Left ventricle myocardium inferior (tissue), 1 donor: Measurements from ENCODE around the gene NOTCH4. TPM values are rescaled to one million over a fixed set of nuclear protein-coding genes. Genes with fewer than 3 reads are reported as not detected.

Source experiments
- DNase-seq: peaks from one replicate; pipeline ENCODE4 v3.0.0-alpha.2; 2020
- H3K27ac ChIP-seq: fragments of 200-600 bp; replicated peaks from 2 replicates; pipeline ENCODE4 v1.8.0; 2021
- H3K27me3 ChIP-seq: fragments of 200-600 bp; 2 replicates; pipeline ENCODE4 v1.8.0; 2021; ENCODE audit warnings: low read depth
- H3K36me3 ChIP-seq: fragments of 200-600 bp; 2 replicates; pipeline ENCODE4 v1.8.0; 2021
- H3K4me1 ChIP-seq: fragments of 200-600 bp; 2 replicates; pipeline ENCODE4 v1.8.0; 2021
- H3K4me3 ChIP-seq: fragments of 200-600 bp; 2 replicates; pipeline ENCODE4 v1.8.0; 2021; ENCODE audit warnings: mild to moderate bottlenecking, moderate library complexity
- H3K9me3 ChIP-seq: fragments of 200-600 bp; replicated peaks from 2 replicates; pipeline ENCODE4 v1.8.0; 2021
- intact Hi-C: fragments of 100-400 bp; cut with micrococcal nuclease; formaldehyde crosslinking; loops from one replicate; pipeline ENCODE4 v1.11.0; 2022
- total RNA-seq: library from RNA; stranded (reverse); fragmentation: NEBNext Ultra II Directional; extraction: Animal tissue kit (Norgen Biotek cat#: 25700); gene quantifications from one replicate; pipeline ENCODE4 v1.2.1, GENCODE V29; 2021
- TF ChIP-seq, protein P1 (sequence below): fragments of 200-600 bp; IDR thresholded peaks from 2 replicates; pipeline ENCODE4 v1.8.0; 2021; ENCODE audit warnings: antibody characterized with exemption, mild to moderate bottlenecking, borderline replicate concordance
- donor health status: DM: no; HTN: yes; CAD: no; lungs with severe emphysema.

NOTCH4 gene
- total RNA-seq, 1 donor from 2014 or later = 23.0 TPM

DNA sequence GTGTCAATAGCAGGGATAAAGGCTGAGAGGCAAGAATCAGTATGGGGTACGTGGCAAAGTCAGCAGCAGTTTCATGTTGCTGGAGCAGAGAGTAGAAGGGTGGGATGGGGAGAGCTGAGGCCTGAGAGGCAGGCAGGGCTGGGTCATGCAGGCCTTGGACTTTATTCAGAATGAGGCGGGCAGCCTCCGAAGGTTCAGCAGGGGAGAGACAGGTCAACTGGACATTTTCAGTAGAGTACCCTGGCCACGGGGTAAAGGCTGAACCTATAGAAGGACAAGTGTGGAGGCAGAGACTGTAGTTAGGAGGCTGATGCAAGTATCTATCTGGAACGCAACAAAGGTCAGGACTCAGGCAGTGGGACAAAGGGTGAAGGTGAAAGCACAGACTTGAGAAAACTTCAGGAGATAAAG lies 13.7 kb downstream of the NOTCH4 start:
- no peak overlapping the region for H3K27ac ChIP-seq
- H3K36me3 ChIP-seq = peaks cover 19% of the 10 kb centered on the region
- DNase-seq = no peak

DNA sequence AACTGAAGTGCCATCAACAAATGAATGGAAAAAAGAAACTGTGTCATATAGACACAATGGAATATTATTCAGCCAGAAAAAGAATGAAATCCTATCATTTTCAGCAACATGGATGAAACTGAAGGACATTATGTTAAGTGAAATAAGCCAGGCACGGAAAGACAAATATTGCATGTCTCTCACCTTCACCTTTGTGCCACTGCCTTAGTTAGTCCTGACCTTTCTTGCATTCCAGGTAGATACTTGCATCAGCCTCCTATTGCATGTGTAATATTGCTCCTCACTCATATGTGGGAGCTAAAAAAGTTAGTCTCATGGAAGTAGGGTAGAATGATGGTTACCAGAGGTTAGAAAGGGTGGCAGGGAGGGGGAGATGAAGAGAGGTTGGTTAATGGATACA lies 14.9 kb downstream of the NOTCH4 start:
- DNase-seq = no peak
- Histone ChIP-seq H3K9me3 (no peaks in the 10 kb centered on the region), H3K27me3 (peaks cover 2% of the 10 kb centered on the region), H3K36me3 (peaks cover 30% of the 10 kb centered on the region), H3K4me3 (no peak overlapping the region), H3K27ac (no peak overlapping the region), H3K4me1 (no peaks in the 10 kb centered on the region)
- intact Hi-C loops = no loop called here
- TF ChIP-seq, protein P1, sequence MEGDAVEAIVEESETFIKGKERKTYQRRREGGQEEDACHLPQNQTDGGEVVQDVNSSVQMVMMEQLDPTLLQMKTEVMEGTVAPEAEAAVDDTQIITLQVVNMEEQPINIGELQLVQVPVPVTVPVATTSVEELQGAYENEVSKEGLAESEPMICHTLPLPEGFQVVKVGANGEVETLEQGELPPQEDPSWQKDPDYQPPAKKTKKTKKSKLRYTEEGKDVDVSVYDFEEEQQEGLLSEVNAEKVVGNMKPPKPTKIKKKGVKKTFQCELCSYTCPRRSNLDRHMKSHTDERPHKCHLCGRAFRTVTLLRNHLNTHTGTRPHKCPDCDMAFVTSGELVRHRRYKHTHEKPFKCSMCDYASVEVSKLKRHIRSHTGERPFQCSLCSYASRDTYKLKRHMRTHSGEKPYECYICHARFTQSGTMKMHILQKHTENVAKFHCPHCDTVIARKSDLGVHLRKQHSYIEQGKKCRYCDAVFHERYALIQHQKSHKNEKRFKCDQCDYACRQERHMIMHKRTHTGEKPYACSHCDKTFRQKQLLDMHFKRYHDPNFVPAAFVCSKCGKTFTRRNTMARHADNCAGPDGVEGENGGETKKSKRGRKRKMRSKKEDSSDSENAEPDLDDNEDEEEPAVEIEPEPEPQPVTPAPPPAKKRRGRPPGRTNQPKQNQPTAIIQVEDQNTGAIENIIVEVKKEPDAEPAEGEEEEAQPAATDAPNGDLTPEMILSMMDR = no peak

More for the DNA sequence above, 13.7 kb downstream of the NOTCH4 start:
- TF ChIP-seq, protein P1 = no peak
- Histone ChIP-seq H3K9me3 (no peaks in the 10 kb centered on the region), H3K4me3 (no peak overlapping the region), H3K27me3 (no peaks in the 10 kb centered on the region), H3K4me1 (no peaks in the 10 kb centered on the region)
- intact Hi-C loops = no loop called here

DNA sequence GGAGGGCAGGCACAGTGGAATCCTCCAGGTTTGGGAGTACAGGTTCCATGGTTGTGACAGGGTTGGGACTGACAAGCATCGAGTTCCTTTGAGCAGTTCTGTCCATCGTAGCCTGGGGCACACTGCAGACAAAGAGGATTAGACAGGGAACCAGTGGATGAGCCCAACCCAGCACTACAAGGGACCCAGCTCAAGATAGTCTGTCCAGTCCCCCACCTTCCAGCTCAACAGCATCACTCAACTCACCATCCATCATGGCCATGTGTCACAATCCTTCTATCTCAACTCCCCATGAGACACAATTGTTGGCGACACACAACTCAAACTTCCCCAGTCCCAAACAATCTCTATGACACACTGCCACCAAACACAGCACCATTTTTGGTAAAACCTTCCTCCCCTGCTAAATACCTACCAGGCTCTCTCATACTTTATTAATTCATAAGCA lies 19.6 kb downstream of the NOTCH4 start:
- no peak overlapping the region for H3K4me3 ChIP-seq
- intact Hi-C loops = no loop called here
- no peaks in the 10 kb centered on the region for H3K9me3 ChIP-seq
- DNase-seq = no peak
- H3K27me3 ChIP-seq = peaks cover 27% of the 10 kb centered on the region
- TF ChIP-seq, protein P1 = no peak
- H3K36me3 ChIP-seq = peaks cover 34% of the 10 kb centered on the region
- H3K4me1 ChIP-seq = no peaks in the 10 kb centered on the region
- no peak overlapping the region for H3K27ac ChIP-seq

DNA sequence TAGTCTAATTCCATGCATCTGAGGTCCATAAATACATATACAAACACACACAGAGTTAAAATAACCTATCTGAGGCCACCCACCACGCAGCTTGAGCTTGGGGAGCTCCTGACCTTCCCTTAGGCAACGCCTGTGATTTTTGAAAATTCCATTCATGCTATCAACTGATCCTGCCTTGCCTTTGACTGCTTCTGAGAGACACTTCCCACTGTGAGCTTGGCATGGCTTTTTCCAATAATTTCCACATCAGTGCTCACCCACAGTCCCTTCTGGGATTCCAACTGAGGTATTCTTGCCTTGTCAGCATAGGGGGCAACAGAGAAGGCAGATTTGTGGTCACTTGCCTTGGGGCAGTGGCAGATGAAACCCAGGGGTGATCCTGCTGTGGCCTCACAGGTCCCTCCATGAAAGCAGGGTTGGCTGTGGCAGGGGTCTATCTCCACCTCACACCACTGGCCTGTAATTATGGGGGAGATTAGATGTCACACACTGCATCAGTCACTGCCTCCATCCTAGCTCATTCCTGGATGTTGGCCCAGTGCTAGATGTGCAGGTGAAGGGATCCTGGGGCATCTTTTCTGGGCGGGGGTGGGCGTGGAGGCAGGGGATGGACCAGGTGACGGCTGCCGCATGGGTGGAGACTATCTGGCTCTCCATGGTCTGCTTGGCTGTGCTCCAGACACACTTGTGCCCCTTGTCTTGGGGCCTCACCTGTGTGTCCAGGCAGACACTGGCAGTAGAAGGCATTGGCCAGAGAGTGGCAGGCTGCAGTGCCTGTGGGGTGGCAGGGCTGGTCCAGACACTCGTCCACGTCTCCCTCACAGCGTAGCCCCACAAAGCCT lies 20.2 kb downstream of the NOTCH4 start:
- Histone ChIP-seq H3K27me3 (peaks cover 27% of the 10 kb centered on the region), H3K9me3 (no peaks in the 10 kb centered on the region), H3K36me3 (peaks cover 28% of the 10 kb centered on the region), H3K4me1 (no peaks in the 10 kb centered on the region), H3K27ac (no peak overlapping the region), H3K4me3 (no peak overlapping the region)
- intact Hi-C loops = no loop called here
- no peak for DNase-seq
- TF ChIP-seq, protein P1 = no peak

DNA sequence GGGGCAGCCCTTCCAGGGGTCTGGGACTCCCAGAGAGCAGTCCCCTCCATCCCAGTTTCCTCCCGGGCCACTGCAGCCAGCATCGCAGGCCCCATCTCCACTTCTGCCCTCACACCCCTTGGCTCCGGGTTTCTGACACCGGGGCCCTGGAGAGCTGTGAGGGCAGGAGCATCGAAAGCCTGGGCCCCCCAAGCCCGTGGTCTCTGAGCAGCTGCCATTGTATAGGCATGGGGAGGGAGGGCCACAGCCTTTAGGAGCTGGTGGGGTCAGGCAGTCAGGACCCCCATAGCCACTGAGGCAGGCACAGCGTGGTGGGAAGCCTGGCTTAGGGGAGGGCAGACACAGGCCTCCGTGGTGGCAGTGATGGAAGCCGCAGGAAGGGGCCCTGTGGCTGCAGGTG lies 21.7 kb downstream of the NOTCH4 start:
- no peak for DNase-seq

More for the DNA sequence above, 21.7 kb downstream of the NOTCH4 start:
- no peak overlapping the region for H3K4me3 ChIP-seq
- no peaks in the 10 kb centered on the region for H3K9me3 ChIP-seq
- H3K27ac ChIP-seq = no peak overlapping the region
- TF ChIP-seq, protein P1 = no peak
- intact Hi-C loops = no loop called here
- peaks cover 27% of the 10 kb centered on the region for H3K27me3 ChIP-seq
- H3K36me3 ChIP-seq = peaks cover 23% of the 10 kb centered on the region
- peaks cover 5% of the 10 kb centered on the region for H3K4me1 ChIP-seq
